HG02870 (cell line): ENCODE results near the gene RAET1L.
"Not testable (repeated sequence)": the region's sequence is repeated elsewhere in the genome, so short reads cannot be mapped to it uniquely, and the experiment has no call there.

Experiments used
- ATAC-seq: cut with Tn5 transposase; IDR thresholded peaks from one replicate; pipeline ENCODE4 v1.9.1; 2021; ENCODE audit warnings: mild to moderate bottlenecking, moderate library complexity; ENCODE audit not compliant: unreplicated experiment

The RAET1L gene

GRCh38 chr6:150017186-150017521, 8.2 kb downstream of the RAET1L start:
- not testable (repeated sequence) for ATAC-seq

- ATAC-seq = no peak
These were observed 8.8 kb downstream of the RAET1L start for GRCh38 chr6:150016324-150017185.

GRCh38 chr6:150015281-150016001, 9.9 kb downstream of the RAET1L start:
- ATAC-seq = not testable (repeated sequence)

- ATAC-seq = not testable (repeated sequence)
These were observed 10.6 kb downstream of the RAET1L start for GRCh38 chr6:150014623-150015280.

- not testable (repeated sequence) for ATAC-seq
These were observed 11.3 kb downstream of the RAET1L start for GRCh38 chr6:150013785-150014622.

GRCh38 chr6:150012846-150013784, 12.2 kb downstream of the RAET1L start:
- not testable (repeated sequence) for ATAC-seq

GRCh38 chr6:150008588-150008987, 16.7 kb downstream of the RAET1L start:
- no peak for ATAC-seq

GRCh38 chr6:150006961-150007464, 18.3 kb downstream of the RAET1L start:
- ATAC-seq = peak; percentile 64

- ATAC-seq = no peak
These were observed 19.3 kb downstream of the RAET1L start for GRCh38 chr6:150005761-150006651.

GRCh38 chr6:150004783-150005717, 20.3 kb downstream of the RAET1L start:
- ATAC-seq = peak; percentile 40

- peak; percentile 8 for ATAC-seq
These were observed 21.1 kb downstream of the RAET1L start for GRCh38 chr6:150004101-150004782.

- not testable (repeated sequence) for ATAC-seq
These were observed 21.7 kb downstream of the RAET1L start for GRCh38 chr6:150003599-150003998.

- no peak for ATAC-seq
These were observed 22.6 kb downstream of the RAET1L start for GRCh38 chr6:150002710-150003109.

- ATAC-seq = peak; percentile 51
These were observed 23.9 kb downstream of the RAET1L start for GRCh38 chr6:150001295-150002008.

- ATAC-seq = no peak
These were observed 25.7 kb downstream of the RAET1L start for GRCh38 chr6:149999636-150000035.

- ATAC-seq = no peak
These were observed 29.4 kb downstream of the RAET1L start for GRCh38 chr6:149995971-149996370.
